ENCODE data around the gene ABHD14A.

The ABHD14A gene

GRCh38 chr3:52006017-52006819 lies 31.4 kb downstream of the ABHD14A start:
- TF ChIP-seq TAF1 (IDR thresholded peaks at IDR 0.05; ENCODE audit: low read depth) (no peak), TCF12 (IDR thresholded peaks at IDR 0.05; ENCODE audit: low read depth) (no peak), FOXM1 (IDR thresholded peaks at IDR 0.05; ENCODE audit: borderline replicate concordance, low read depth) (no peak), TEAD4 (IDR thresholded peaks at IDR 0.05) (no peak)

GRCh38 chr3:52006820-52007133 lies 31.9 kb downstream of the ABHD14A start:
- TF ChIP-seq NFIC (IDR thresholded peaks at IDR 0.05) (no peak), RAD21 (IDR thresholded peaks at IDR 0.05; ENCODE audit: low read depth) (no peak), YY1 (IDR thresholded peaks at IDR 0.05; ENCODE audit: low read depth) (no peak), FOXM1 (IDR thresholded peaks at IDR 0.05; ENCODE audit: borderline replicate concordance, low read depth) (no peak), EP300 (IDR thresholded peaks at IDR 0.05; ENCODE audit: borderline replicate concordance) (no peak), TCF12 (IDR thresholded peaks at IDR 0.05; ENCODE audit: low read depth) (no peak)
- TF ChIP-seq, protein P1, sequence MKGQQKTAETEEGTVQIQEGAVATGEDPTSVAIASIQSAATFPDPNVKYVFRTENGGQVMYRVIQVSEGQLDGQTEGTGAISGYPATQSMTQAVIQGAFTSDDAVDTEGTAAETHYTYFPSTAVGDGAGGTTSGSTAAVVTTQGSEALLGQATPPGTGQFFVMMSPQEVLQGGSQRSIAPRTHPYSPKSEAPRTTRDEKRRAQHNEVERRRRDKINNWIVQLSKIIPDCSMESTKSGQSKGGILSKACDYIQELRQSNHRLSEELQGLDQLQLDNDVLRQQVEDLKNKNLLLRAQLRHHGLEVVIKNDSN (IDR thresholded peaks at IDR 0.05) = no peak
- TF ChIP-seq, protein P2, sequence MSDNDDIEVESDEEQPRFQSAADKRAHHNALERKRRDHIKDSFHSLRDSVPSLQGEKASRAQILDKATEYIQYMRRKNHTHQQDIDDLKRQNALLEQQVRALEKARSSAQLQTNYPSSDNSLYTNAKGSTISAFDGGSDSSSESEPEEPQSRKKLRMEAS (IDR thresholded peaks at IDR 0.05) = no peak

GRCh38 chr3:52007291-52007690 lies 32.4 kb downstream of the ABHD14A start:
- TF ChIP-seq EP300 (IDR thresholded peaks at IDR 0.05; ENCODE audit: borderline replicate concordance) (no peak), CREB1 (IDR thresholded peaks at IDR 0.05; ENCODE audit: low read depth) (no peak), TCF12 (IDR thresholded peaks at IDR 0.05; ENCODE audit: low read depth) (no peak), YY1 (IDR thresholded peaks at IDR 0.05; ENCODE audit: low read depth) (no peak)
- TF ChIP-seq, protein P3, sequence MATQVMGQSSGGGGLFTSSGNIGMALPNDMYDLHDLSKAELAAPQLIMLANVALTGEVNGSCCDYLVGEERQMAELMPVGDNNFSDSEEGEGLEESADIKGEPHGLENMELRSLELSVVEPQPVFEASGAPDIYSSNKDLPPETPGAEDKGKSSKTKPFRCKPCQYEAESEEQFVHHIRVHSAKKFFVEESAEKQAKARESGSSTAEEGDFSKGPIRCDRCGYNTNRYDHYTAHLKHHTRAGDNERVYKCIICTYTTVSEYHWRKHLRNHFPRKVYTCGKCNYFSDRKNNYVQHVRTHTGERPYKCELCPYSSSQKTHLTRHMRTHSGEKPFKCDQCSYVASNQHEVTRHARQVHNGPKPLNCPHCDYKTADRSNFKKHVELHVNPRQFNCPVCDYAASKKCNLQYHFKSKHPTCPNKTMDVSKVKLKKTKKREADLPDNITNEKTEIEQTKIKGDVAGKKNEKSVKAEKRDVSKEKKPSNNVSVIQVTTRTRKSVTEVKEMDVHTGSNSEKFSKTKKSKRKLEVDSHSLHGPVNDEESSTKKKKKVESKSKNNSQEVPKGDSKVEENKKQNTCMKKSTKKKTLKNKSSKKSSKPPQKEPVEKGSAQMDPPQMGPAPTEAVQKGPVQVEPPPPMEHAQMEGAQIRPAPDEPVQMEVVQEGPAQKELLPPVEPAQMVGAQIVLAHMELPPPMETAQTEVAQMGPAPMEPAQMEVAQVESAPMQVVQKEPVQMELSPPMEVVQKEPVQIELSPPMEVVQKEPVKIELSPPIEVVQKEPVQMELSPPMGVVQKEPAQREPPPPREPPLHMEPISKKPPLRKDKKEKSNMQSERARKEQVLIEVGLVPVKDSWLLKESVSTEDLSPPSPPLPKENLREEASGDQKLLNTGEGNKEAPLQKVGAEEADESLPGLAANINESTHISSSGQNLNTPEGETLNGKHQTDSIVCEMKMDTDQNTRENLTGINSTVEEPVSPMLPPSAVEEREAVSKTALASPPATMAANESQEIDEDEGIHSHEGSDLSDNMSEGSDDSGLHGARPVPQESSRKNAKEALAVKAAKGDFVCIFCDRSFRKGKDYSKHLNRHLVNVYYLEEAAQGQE (IDR thresholded peaks at IDR 0.05; ENCODE audit: low read depth) = no peak

DNA sequence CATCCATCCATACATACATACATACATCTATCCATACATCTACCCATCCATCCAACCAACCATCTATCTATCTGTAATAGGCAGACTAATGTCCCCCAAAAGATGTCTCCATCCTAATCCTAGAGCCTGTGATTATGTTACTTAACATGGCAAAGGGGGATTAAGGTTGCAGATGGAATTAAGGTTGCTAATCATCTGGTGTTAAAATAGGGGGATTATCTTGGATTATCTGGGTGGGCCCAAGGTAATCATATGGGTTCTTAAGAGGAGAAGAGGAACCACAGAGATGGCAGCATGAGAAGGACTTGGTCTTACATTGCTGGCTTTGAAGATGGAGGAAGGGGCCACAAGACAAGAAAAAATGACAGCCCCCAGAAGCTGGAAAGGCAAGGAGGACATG lies 35.6 kb downstream of the ABHD14A start:
- TF ChIP-seq NFIC (IDR thresholded peaks at IDR 0.05) (no peak), RAD21 (IDR thresholded peaks at IDR 0.05; ENCODE audit: low read depth) (no peak), TEAD4 (IDR thresholded peaks at IDR 0.05) (no peak), EGR1 (IDR thresholded peaks at IDR 0.05) (no peak), CREB1 (IDR thresholded peaks at IDR 0.05; ENCODE audit: low read depth) (no peak), EP300 (IDR thresholded peaks at IDR 0.05; ENCODE audit: borderline replicate concordance) (no peak), TCF12 (IDR thresholded peaks at IDR 0.05; ENCODE audit: low read depth) (no peak), FOXM1 (IDR thresholded peaks at IDR 0.05; ENCODE audit: borderline replicate concordance, low read depth) (no peak), CEBPB (IDR thresholded peaks at IDR 0.05) (no peak), YY1 (IDR thresholded peaks at IDR 0.05; ENCODE audit: low read depth) (no peak)
- TF ChIP-seq, protein P3 (IDR thresholded peaks at IDR 0.05; ENCODE audit: low read depth) = no peak
- TF ChIP-seq, protein P2 (IDR thresholded peaks at IDR 0.05) = no peak

- TF ChIP-seq FOXM1 (IDR thresholded peaks at IDR 0.05; ENCODE audit: borderline replicate concordance, low read depth) (no peak), RAD21 (IDR thresholded peaks at IDR 0.05; ENCODE audit: low read depth) (no peak), TCF12 (IDR thresholded peaks at IDR 0.05; ENCODE audit: low read depth) (no peak), ZBTB7A (IDR thresholded peaks at IDR 0.05; ENCODE audit: low read depth) (no peak), TEAD4 (IDR thresholded peaks at IDR 0.05) (no peak), CREB1 (IDR thresholded peaks at IDR 0.05; ENCODE audit: low read depth) (no peak), NFIC (IDR thresholded peaks at IDR 0.05) (no peak), TAF1 (IDR thresholded peaks at IDR 0.05; ENCODE audit: low read depth) (no peak)
- TF ChIP-seq, protein P1 (IDR thresholded peaks at IDR 0.05) = no peak
- TF ChIP-seq, protein P3 (IDR thresholded peaks at IDR 0.05; ENCODE audit: low read depth) = no peak
Measured at GRCh38 chr3:52012699-52013098, 37.8 kb downstream of the ABHD14A start.
